Activated naive CD8-positive, alpha-beta T cell treated with anti-CD3 and anti-CD28 coated beads, Interleukin-2, amount 50 U/mL, for 24 hours (primary cell): Measurements from ENCODE around the gene MRI1.
A peak's percentile ranks its signal among the peaks of the same experiment; 100 is the strongest.

Source experiments
- ATAC-seq: fragments of 150-1000 bp; cut with Tn5 transposase; one replicate; pipeline ENCODE4 v1.10.0; 2021
- DNase-seq: peaks from one replicate; pipeline ENCODE4 v3.0.0; 2021
- H3K27ac Mint-ChIP-seq: one replicate; pipeline ENCODE4 v1.8.0; 2021; ENCODE audit warnings: mild to moderate bottlenecking, mixed read lengths
- H3K27me3 Mint-ChIP-seq: one replicate; pipeline ENCODE4 v1.8.0; 2021; ENCODE audit warnings: mixed read lengths
- H3K36me3 Mint-ChIP-seq: one replicate; pipeline ENCODE4 v1.8.0; 2021; ENCODE audit warnings: low read depth, mixed read lengths
- H3K4me1 Mint-ChIP-seq: one replicate; pipeline ENCODE4 v1.8.0; 2021; ENCODE audit warnings: mixed read lengths
- H3K4me3 Mint-ChIP-seq: one replicate; pipeline ENCODE4 v1.8.0; 2021; ENCODE audit warnings: mild to moderate bottlenecking, moderate library complexity, mixed read lengths
- H3K9me3 Mint-ChIP-seq: one replicate; pipeline ENCODE4 v1.8.0; 2021; ENCODE audit warnings: mixed read lengths

MRI1 gene

GRCh38 chr19:13764101-13764807 lies at the start of gene MRI1:
MRI1 (plus strand) TSS chr19:13764522; CDS start chr19:13764589, 67 bp downstream.
- no peaks in the 10 kb centered on the region for H3K27me3 Mint-ChIP-seq
- H3K4me1 Mint-ChIP-seq, result peaks cover 14% of the 10 kb centered on the region
- H3K4me3 Mint-ChIP-seq, result peak within 1 kb of the TSS; percentile 81
- ATAC-seq (peak; percentile 58), DNase-seq (peak; percentile 77)
- peaks cover 13% of the 10 kb centered on the region for H3K36me3 Mint-ChIP-seq
- H3K9me3 Mint-ChIP-seq, result no peaks in the 10 kb centered on the region
- H3K27ac Mint-ChIP-seq, result peak within 1 kb of the TSS; percentile 85

DNA sequence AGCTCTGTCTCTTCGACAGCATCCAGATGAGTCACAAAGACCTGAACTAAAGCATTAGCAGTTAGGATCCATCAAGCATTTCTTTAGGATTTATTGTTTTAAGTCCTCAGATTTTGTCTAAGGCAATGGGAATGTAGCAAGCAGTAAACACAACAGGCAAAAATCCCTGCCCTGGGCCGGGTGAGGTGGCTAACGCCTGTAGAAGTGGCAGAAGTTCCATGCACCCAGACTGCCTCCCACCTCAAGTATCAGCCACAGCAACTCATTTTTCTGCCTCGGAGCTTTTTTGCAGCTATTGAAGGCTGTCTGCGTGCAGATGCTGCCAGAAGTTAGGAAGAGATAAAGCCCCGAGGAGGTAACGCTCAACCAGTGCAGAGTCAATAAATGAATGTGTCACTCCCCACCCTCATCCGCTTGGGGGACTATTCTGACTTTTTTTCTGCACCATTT lies 47.1 kb upstream of the MRI1 start:
- DNase-seq (no peak), ATAC-seq (no peak)
- no peaks in the 10 kb centered on the region for H3K36me3 Mint-ChIP-seq
- no peaks in the 10 kb centered on the region for H3K4me1 Mint-ChIP-seq
- peaks cover 4% of the 10 kb centered on the region for H3K9me3 Mint-ChIP-seq
- peaks cover 15% of the 10 kb centered on the region for H3K27me3 Mint-ChIP-seq
- H3K4me3 Mint-ChIP-seq, result no peak overlapping the region
- H3K27ac Mint-ChIP-seq, result no peak overlapping the region

GRCh38 chr19:13718733-13719132 lies 45.6 kb upstream of the MRI1 start:
- H3K4me3 Mint-ChIP-seq, result no peak overlapping the region
- no peak overlapping the region for H3K27ac Mint-ChIP-seq
- no peak for ATAC-seq
- H3K4me1 Mint-ChIP-seq, result no peaks in the 10 kb centered on the region
- no peak for DNase-seq
- peaks cover 4% of the 10 kb centered on the region for H3K9me3 Mint-ChIP-seq
- peaks cover 11% of the 10 kb centered on the region for H3K27me3 Mint-ChIP-seq
- no peaks in the 10 kb centered on the region for H3K36me3 Mint-ChIP-seq

DNA sequence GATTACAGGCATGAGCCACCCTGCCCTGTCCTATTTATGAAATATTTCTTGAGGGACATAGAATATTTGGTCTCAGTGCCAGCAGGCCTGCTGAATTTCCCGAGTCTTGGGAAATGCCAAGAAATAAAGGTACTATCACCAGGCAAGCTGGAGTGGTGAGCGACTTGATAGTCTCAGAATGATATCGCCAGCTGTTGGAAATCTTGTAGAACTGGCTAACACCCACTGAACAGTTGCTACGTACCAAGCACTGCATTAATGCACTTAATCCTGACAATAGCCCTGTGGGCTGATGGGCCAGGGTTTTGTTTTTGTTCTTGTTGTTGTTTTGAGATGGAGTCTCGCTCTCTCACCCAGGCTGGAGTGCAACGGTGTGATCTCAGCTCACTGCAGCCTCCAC lies 42.2 kb upstream of the MRI1 start:
- ATAC-seq (no peak), DNase-seq (no peak)
- peaks cover 2% of the 10 kb centered on the region for H3K27me3 Mint-ChIP-seq
- no peaks in the 10 kb centered on the region for H3K4me1 Mint-ChIP-seq
- H3K4me3 Mint-ChIP-seq, result no peak overlapping the region
- H3K9me3 Mint-ChIP-seq, result no peaks in the 10 kb centered on the region
- H3K27ac Mint-ChIP-seq, result no peak overlapping the region
- no peaks in the 10 kb centered on the region for H3K36me3 Mint-ChIP-seq

DNA sequence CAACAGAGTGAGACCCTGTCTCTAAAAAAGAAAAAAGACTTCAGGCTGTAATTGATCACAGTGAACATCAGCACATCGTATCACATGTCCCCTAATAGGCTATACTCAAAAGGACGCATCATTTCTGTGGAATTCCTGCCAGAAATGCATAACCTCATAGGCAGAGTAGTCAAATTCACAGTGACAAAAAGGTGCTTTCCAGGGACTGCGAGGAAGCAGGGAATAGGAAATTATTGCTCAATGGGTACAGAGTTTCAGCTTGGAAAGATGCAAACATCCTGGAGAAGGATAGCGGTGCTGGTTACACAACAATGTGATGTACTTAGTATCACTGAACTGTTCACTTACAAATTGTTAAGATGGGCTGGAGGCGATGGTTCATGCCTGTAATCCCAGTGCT lies 41.1 kb upstream of the MRI1 start:
- Mint-ChIP-seq H3K9me3 (no peaks in the 10 kb centered on the region), H3K27me3 (peaks cover 2% of the 10 kb centered on the region), H3K4me1 (no peaks in the 10 kb centered on the region), H3K4me3 (no peak overlapping the region), H3K27ac (no peak overlapping the region), H3K36me3 (no peaks in the 10 kb centered on the region)
- ATAC-seq (no peak), DNase-seq (no peak)

GRCh38 chr19:13726323-13726722 lies 38.0 kb upstream of the MRI1 start:
- Mint-ChIP-seq H3K4me3 (no peak overlapping the region), H3K27me3 (no peaks in the 10 kb centered on the region), H3K36me3 (no peaks in the 10 kb centered on the region), H3K9me3 (no peaks in the 10 kb centered on the region), H3K4me1 (peaks cover 20% of the 10 kb centered on the region), H3K27ac (no peak overlapping the region)
- DNase-seq, result no peak
- ATAC-seq, result no peak

- no peaks in the 10 kb centered on the region for H3K27me3 Mint-ChIP-seq
- no peak overlapping the region for H3K4me3 Mint-ChIP-seq
These were observed 36.5 kb upstream of the MRI1 start for GRCh38 chr19:13727798-13728197.

DNA sequence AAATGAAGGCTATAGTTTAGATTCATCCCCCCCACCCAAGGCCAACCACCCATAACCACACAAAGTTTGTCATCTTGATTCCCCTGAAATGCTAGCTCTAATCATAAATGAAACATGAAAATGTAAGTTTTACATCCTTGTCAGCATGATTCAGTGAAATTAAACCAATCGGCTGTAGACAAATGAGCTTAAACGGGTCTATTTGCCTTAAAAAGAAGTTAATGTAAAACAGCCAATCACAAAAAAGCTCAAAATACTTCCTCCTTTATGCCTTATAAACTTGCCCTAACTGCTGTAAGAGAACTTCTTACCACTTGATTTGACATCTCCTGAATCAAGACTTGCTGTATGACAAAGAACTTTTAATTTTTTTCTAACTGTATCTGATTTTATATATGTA lies 34.5 kb upstream of the MRI1 start:
- Mint-ChIP-seq H3K36me3 (no peaks in the 10 kb centered on the region), H3K9me3 (no peaks in the 10 kb centered on the region), H3K27me3 (no peaks in the 10 kb centered on the region), H3K27ac (peak overlapping the region; percentile 95), H3K4me3 (peak overlapping the region; percentile 81), H3K4me1 (peaks cover 27% of the 10 kb centered on the region)
- DNase-seq (no peak), ATAC-seq (no peak)

More at GRCh38 chr19:13727798-13728197, 36.5 kb upstream of the MRI1 start:
- Mint-ChIP-seq H3K36me3 (no peaks in the 10 kb centered on the region), H3K4me1 (peaks cover 27% of the 10 kb centered on the region), H3K27ac (no peak overlapping the region), H3K9me3 (no peaks in the 10 kb centered on the region)
- ATAC-seq (no peak), DNase-seq (no peak)

- H3K27me3 Mint-ChIP-seq, result no peaks in the 10 kb centered on the region
- H3K36me3 Mint-ChIP-seq, result no peaks in the 10 kb centered on the region
- no peaks in the 10 kb centered on the region for H3K9me3 Mint-ChIP-seq
- H3K4me1 Mint-ChIP-seq, result peaks cover 27% of the 10 kb centered on the region
- peak overlapping the region; percentile 95 for H3K27ac Mint-ChIP-seq
- DNase-seq (peak; percentile 95), ATAC-seq (peak; percentile 100)
- peak overlapping the region; percentile 81 for H3K4me3 Mint-ChIP-seq
These were observed 33.0 kb upstream of the MRI1 start for GRCh38 chr19:13731147-13731964.

GRCh38 chr19:13732337-13732736 lies 32.0 kb upstream of the MRI1 start:
- Mint-ChIP-seq H3K36me3 (no peaks in the 10 kb centered on the region), H3K4me3 (peak overlapping the region; percentile 81), H3K9me3 (no peaks in the 10 kb centered on the region), H3K27ac (peak overlapping the region; percentile 95), H3K27me3 (no peaks in the 10 kb centered on the region), H3K4me1 (peaks cover 27% of the 10 kb centered on the region)
- DNase-seq, result no peak
- ATAC-seq, result no peak

DNA sequence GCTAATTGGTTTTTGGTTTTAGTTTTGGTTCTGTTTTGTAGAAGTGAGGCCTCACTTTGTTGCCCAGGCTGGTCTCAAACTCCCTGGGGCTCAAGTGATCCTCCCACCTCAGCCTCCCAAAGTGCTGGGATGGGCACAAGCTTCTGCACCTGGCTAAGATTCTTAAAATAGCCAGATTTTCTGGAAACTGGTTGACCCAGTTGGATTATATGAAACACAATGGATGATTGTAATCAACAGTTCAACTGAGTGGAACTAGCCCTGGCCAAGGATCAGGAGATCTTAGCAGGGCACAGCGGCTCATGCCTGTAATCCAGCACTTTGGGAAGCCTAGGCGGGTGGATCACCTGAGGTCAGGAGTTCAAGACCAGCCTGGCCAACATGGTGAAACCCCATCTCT lies 29.6 kb upstream of the MRI1 start:
- no peak for ATAC-seq
- Mint-ChIP-seq H3K27ac (no peak overlapping the region), H3K4me1 (peaks cover 22% of the 10 kb centered on the region), H3K9me3 (no peaks in the 10 kb centered on the region), H3K4me3 (no peak overlapping the region), H3K27me3 (no peaks in the 10 kb centered on the region), H3K36me3 (no peaks in the 10 kb centered on the region)
- DNase-seq, result no peak

- DNase-seq, result no peak
- Mint-ChIP-seq H3K4me1 (no peaks in the 10 kb centered on the region), H3K36me3 (no peaks in the 10 kb centered on the region), H3K9me3 (no peaks in the 10 kb centered on the region), H3K4me3 (no peak overlapping the region), H3K27me3 (no peaks in the 10 kb centered on the region), H3K27ac (no peak overlapping the region)
- ATAC-seq, result no peak
These were observed 26.2 kb upstream of the MRI1 start for GRCh38 chr19:13738073-13738472.

GRCh38 chr19:13741893-13742292 lies 22.4 kb upstream of the MRI1 start:
- no peak overlapping the region for H3K27ac Mint-ChIP-seq
- H3K4me3 Mint-ChIP-seq, result no peak overlapping the region
- H3K4me1 Mint-ChIP-seq, result no peaks in the 10 kb centered on the region
- DNase-seq (no peak), ATAC-seq (no peak)
- no peaks in the 10 kb centered on the region for H3K27me3 Mint-ChIP-seq
- no peaks in the 10 kb centered on the region for H3K9me3 Mint-ChIP-seq
- H3K36me3 Mint-ChIP-seq, result no peaks in the 10 kb centered on the region

GRCh38 chr19:13742756-13743155 lies 21.6 kb upstream of the MRI1 start:
- DNase-seq (no peak), ATAC-seq (no peak)
- Mint-ChIP-seq H3K4me1 (peaks cover 5% of the 10 kb centered on the region), H3K27ac (no peak overlapping the region), H3K36me3 (no peaks in the 10 kb centered on the region), H3K4me3 (no peak overlapping the region), H3K27me3 (no peaks in the 10 kb centered on the region), H3K9me3 (no peaks in the 10 kb centered on the region)

GRCh38 chr19:13744174-13744573 lies 20.1 kb upstream of the MRI1 start:
- DNase-seq (no peak), ATAC-seq (no peak)
- H3K27me3 Mint-ChIP-seq, result no peaks in the 10 kb centered on the region
- no peak overlapping the region for H3K4me3 Mint-ChIP-seq
- H3K27ac Mint-ChIP-seq, result no peak overlapping the region
- no peaks in the 10 kb centered on the region for H3K9me3 Mint-ChIP-seq
- H3K36me3 Mint-ChIP-seq, result no peaks in the 10 kb centered on the region
- H3K4me1 Mint-ChIP-seq, result peaks cover 14% of the 10 kb centered on the region
